Measurements from ENCODE around the gene NR0B2.

Gene NR0B2

GRCh38 chr1:26946270-26946669 lies 32.5 kb upstream of the NR0B2 start:
- DNase-seq (ENCODE audit: low spot score), result no peak
- no peak for TF ChIP-seq CTCF (IDR thresholded peaks at IDR 0.05; ENCODE audit: extremely low read depth, missing control alignments)

DNA sequence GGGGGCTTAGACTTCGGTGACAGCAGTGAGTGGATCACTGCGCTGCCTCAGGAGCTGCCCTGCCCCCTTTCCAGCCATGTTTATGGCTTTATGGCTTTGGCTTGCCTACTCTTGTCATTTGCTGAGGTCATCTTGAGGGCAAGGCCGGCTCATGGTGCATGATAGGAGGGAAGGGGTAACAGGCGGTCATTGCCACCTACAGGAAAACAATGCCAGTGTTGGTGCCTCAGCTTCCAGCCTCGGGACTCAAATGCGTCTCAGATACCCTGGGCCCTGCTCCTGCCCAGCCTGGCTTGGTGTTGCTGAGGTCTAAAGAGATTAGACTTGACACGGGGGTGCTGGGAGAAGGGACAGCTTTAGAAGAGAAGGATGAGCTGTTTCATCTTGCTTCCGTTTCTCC lies 32.0 kb upstream of the NR0B2 start:
- TF ChIP-seq CTCF (IDR thresholded peaks at IDR 0.05; ENCODE audit: extremely low read depth, missing control alignments), result no peak
- no peak for DNase-seq (ENCODE audit: low spot score)

DNA sequence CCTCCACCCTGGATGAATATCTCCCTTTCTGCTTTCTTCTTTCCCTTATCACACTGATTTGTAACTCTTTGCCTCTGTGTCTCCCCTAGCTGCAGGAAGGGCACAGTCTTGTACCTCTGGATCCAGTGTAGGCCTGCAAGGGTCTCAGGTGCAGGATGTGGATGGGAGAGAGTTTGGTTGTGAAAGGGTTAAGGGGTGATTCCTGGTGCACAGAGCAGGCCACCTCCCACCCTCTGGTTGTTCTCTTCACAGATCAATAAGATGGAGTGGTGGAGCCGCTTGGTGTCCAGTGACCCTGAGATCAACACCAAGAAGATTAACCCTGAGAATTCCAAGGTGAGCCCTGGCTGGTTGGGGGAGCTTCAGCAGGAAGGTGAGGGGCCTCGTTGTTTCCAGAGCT lies 31.4 kb upstream of the NR0B2 start:
- no peak for TF ChIP-seq CTCF (IDR thresholded peaks at IDR 0.05; ENCODE audit: extremely low read depth, missing control alignments)
- DNase-seq (ENCODE audit: low spot score), result no peak

DNA sequence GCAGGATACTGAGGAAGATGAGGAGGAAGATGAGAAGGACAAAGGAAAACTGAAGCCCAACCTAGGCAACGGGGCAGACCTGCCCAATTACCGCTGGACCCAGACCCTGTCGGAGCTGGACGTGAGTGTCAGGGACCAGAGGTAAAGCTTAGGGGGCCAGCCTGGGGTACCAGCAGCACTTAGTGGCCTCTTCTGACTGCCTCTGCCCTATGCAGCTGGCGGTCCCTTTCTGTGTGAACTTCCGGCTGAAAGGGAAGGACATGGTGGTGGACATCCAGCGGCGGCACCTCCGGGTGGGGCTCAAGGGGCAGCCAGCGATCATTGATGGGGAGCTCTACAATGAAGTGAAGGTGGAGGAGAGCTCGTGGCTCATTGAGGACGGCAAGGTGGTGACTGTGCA lies 28.9 kb upstream of the NR0B2 start:
- no peak for TF ChIP-seq CTCF (IDR thresholded peaks at IDR 0.05; ENCODE audit: extremely low read depth, missing control alignments)
- DNase-seq (ENCODE audit: low spot score), result no peak

DNA sequence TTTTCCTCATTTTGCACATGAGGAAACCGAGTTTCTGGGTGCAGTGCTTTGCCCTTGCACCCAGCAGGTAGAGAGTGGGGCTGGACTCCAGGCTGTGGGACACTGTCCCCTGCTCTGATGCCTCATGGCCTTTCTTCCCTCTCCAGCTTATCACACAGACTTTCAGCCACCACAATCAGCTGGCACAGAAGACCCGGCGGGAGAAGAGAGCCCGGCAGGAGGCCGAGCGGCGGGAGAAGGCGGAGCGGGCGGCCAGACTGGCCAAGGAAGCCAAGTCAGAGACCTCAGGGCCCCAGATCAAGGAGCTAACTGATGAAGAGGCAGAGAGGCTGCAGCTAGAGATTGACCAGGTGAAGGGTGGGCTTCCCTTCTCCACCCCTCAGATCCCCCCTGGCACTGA lies 27.5 kb upstream of the NR0B2 start:
- TF ChIP-seq CTCF (IDR thresholded peaks at IDR 0.05; ENCODE audit: extremely low read depth, missing control alignments), result no peak
- DNase-seq (ENCODE audit: low spot score), result no peak

DNA sequence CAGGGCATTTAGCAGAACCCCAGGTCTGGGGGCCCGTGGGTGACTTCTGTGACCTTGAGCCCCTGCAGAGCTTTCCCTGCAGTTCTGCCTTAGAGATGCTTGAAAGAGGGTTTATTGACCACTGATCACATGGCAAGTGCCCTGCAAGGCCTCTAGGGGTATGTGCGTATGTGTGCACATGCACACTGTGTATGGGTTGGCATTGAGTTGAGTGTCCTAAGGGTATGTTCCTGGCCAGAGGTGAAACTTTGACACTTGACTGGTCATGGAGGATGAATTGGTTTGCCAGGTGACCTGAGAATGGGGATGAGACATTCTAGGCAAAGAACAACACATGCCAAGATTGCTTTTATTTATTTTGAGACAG lies 24.9 kb upstream of the NR0B2 start:
- DNase-seq (ENCODE audit: low spot score), result no peak
- no peak for TF ChIP-seq CTCF (IDR thresholded peaks at IDR 0.05; ENCODE audit: extremely low read depth, missing control alignments)

GRCh38 chr1:26938004-26938658 lies 24.4 kb upstream of the NR0B2 start:
- DNase-seq (ENCODE audit: low spot score), result no peak
- no peak for TF ChIP-seq CTCF (IDR thresholded peaks at IDR 0.05; ENCODE audit: extremely low read depth, missing control alignments)
